GM12864 (cell line): ENCODE measurements around the gene NDUFS1.
"Not testable (repeated sequence)": the region's sequence is repeated elsewhere in the genome, so short reads cannot be mapped to it uniquely, and the experiment has no call there.

Experiments
- DNase-seq: peaks from one replicate; pipeline ENCODE4 v3.0.0-alpha.2; 2011; ENCODE audit warnings: low read depth
- H3K4me3 ChIP-seq: 2 replicates; pipeline ENCODE4 v1.5.1; 2011; ENCODE audit warnings: mild to moderate bottlenecking, low read depth, low read length, control low read depth
- CTCF ChIP-seq: IDR thresholded peaks from 2 replicates; pipeline ENCODE4 v1.5.1; 2011; ENCODE audit warnings: low read depth, mild to moderate bottlenecking, moderate library complexity, low read length, control low read depth, inconsistent platforms; ENCODE audit errors: missing control alignments

The NDUFS1 gene

GRCh38 chr2:206145665-206146064 is 13.6 kb downstream of the NDUFS1 start:
- no peak for DNase-seq
- no peak for TF ChIP-seq CTCF
- H3K4me3 ChIP-seq = no peak overlapping the region

- no peak for TF ChIP-seq CTCF
Observed at GRCh38 chr2:206144383-206144782, 14.9 kb downstream of the NDUFS1 start.

GRCh38 chr2:206143451-206143850 is 15.8 kb downstream of the NDUFS1 start:
- no peak for DNase-seq
- TF ChIP-seq CTCF = no peak
- no peak overlapping the region for H3K4me3 ChIP-seq

More at GRCh38 chr2:206144383-206144782, 14.9 kb downstream of the NDUFS1 start:
- H3K4me3 ChIP-seq = no peak overlapping the region
- no peak for DNase-seq

- DNase-seq = no peak
- TF ChIP-seq CTCF = no peak
- H3K4me3 ChIP-seq = no peak overlapping the region
Observed at GRCh38 chr2:206127656-206128055, 31.6 kb downstream of the NDUFS1 start.

- no peak for DNase-seq
Observed at GRCh38 chr2:206125901-206126300, 33.3 kb downstream of the NDUFS1 start.

GRCh38 chr2:206122569-206122968 is 36.7 kb downstream of the NDUFS1 start:
- DNase-seq = not testable (repeated sequence)

More at GRCh38 chr2:206125901-206126300, 33.3 kb downstream of the NDUFS1 start:
- no peak for TF ChIP-seq CTCF
- H3K4me3 ChIP-seq = no peak overlapping the region

GRCh38 chr2:206116278-206116677 is 43.0 kb downstream of the NDUFS1 start:
- no peak for TF ChIP-seq CTCF
- no peak overlapping the region for H3K4me3 ChIP-seq
- DNase-seq = no peak

More at GRCh38 chr2:206122569-206122968, 36.7 kb downstream of the NDUFS1 start:
- not testable (repeated sequence) for H3K4me3 ChIP-seq
